Body of pancreas (tissue), 4 donors: ENCODE results near the gene MRC1. TPM values are rescaled to one million over a fixed set of nuclear protein-coding genes. Genes with fewer than 3 reads are reported as not detected.

Experiments
- ATAC-seq: fragments of 150-250 bp; one replicate; pipeline ENCODE4 v1.9.1; 2016
- DNase-seq, 4 donors: peaks; one replicate each; pipeline ENCODE4 v3.0.0-alpha.2; 2019
- H3K27ac ChIP-seq, 4 donors: fragments of 200-600 bp; sonication (generic); 1 replicate in 3 of 4; 2 replicates in 1 of 4; pipeline versions ENCODE4 v1.5.1 to v1.6.1; 2016 to 2019; ENCODE audit warnings: mild to moderate bottlenecking in 1 of 4, mixed read lengths in 1 of 4, moderate library complexity in 1 of 4
- H3K27me3 ChIP-seq, 2 donors: fragments of 200-600 bp; sonication (generic); one replicate each; pipeline ENCODE4 v1.6.0; 2016; ENCODE audit warnings: mild to moderate bottlenecking in 1 of 2
- H3K36me3 ChIP-seq, 2 donors: fragments of 200-600 bp; sonication (generic); replicated peaks in 1 of 2; 2 replicates each; pipeline ENCODE4 v1.5.1; 2016; ENCODE audit warnings: low read depth in 2 of 2; ENCODE audit not compliant: insufficient read depth in 1 of 2
- H3K4me1 ChIP-seq: fragments of 200-600 bp; sonication (generic); one replicate; pipeline ENCODE4 v1.6.0; 2016
- H3K4me3 ChIP-seq, 2 donors: fragments of 200-600 bp; sonication (generic); 1 replicate in 1 of 2; 2 replicates in 1 of 2; pipeline ENCODE4 v1.5.1; 2016 to 2019
- H3K9me3 ChIP-seq, 3 donors: fragments of 200-600 bp; sonication (generic); 1 replicate in 2 of 3; 2 replicates in 1 of 3; pipeline ENCODE4 v1.5.1; 2016
- CTCF ChIP-seq, 7 experiments: fragments of 450-650 bp in 4 of 7; fragments of 200-600 bp in 3 of 7; sonication (generic) in 3 of 7; IDR thresholded peaks; one replicate each; pipeline ENCODE4 v1.5.1; 2016 to 2019; ENCODE audit warnings: antibody characterized with exemption in 7 of 7
- POLR2A ChIP-seq, 3 donors: fragments of 450-650 bp; IDR thresholded peaks; one replicate each; pipeline ENCODE4 v1.6.1; 2016; ENCODE audit warnings: antibody characterized with exemption in 3 of 3, mild to moderate bottlenecking in 2 of 3
- WGBS, 2 donors: methylation state at CpG; one replicate each; pipeline ENCODE4 v1.1.5; 2017; 5-methylcytosine and 5-hydroxymethylcytosine counted together
- intact Hi-C: fragments of 100-400 bp; cut with DNase I; formaldehyde crosslinking; loops from one replicate; pipeline ENCODE4 v1.15.1; 2023
- total RNA-seq, 2 donors: library from RNA; depleted of rRNA; stranded (reverse); fragments of >200 nt; gene quantifications; one replicate each; pipeline ENCODE4 v1.1.0, GENCODE V29; 2016

Gene MRC1
- total RNA-seq, 2 donors from 2014 or later, result 10.2 to 19.5 TPM

- H3K9me3 ChIP-seq, result no peaks in the 10 kb centered on the region
- no peak for TF ChIP-seq POLR2A (IDR thresholded peaks at IDR 0.05)
- TF ChIP-seq CTCF (IDR thresholded peaks at IDR 0.05), result no peak
- H3K4me1 ChIP-seq, result no peaks in the 10 kb centered on the region
- intact Hi-C loops, result no loop called here
- ATAC-seq (no peak), DNase-seq (peak in 1 of 4 donors; percentile 53)
- no peaks in the 10 kb centered on the region for H3K36me3 ChIP-seq
- WGBS, 2 donors, result 81 to 92% methylated on average over 5 of the region's 5 CpGs
- H3K27ac ChIP-seq, result peak overlapping the region in 1 of 4 donors; percentile 55
- no peaks in the 10 kb centered on the region for H3K27me3 ChIP-seq
- no peak overlapping the region for H3K4me3 ChIP-seq
Measured at GRCh38 chr10:17785276-17785930, 23.7 kb upstream of the MRC1 start.

- H3K9me3 ChIP-seq, result no peaks in the 10 kb centered on the region
- intact Hi-C loops, result no loop called here
- TF ChIP-seq CTCF (IDR thresholded peaks at IDR 0.05), result no peak
- no peak for TF ChIP-seq POLR2A (IDR thresholded peaks at IDR 0.05)
- DNase-seq (no peak), ATAC-seq (no peak)
- H3K4me1 ChIP-seq, result peaks cover 4% of the 10 kb centered on the region
- 89 to 92% methylated on average over 9 to 13 of the region's 13 CpGs for WGBS, 2 donors
- no peak overlapping the region for H3K27ac ChIP-seq
- H3K36me3 ChIP-seq, result no peaks in the 10 kb centered on the region
- no peaks in the 10 kb centered on the region for H3K27me3 ChIP-seq
- no peak overlapping the region for H3K4me3 ChIP-seq
Measured at GRCh38 chr10:17787087-17787961, 21.8 kb upstream of the MRC1 start.

- Histone ChIP-seq H3K4me1 (peaks cover 17% of the 10 kb centered on the region), H3K9me3 (no peaks in the 10 kb centered on the region), H3K36me3 (no peaks in the 10 kb centered on the region), H3K27me3 (no peaks in the 10 kb centered on the region), H3K4me3 (no peak overlapping the region), H3K27ac (no peak overlapping the region)
- TF ChIP-seq CTCF (IDR thresholded peaks at IDR 0.05), result no peak
- no peak for ATAC-seq
- DNase-seq, result no peak
- intact Hi-C loops, result no loop called here
- WGBS, 2 donors, result 89 to 90% methylated on average over 2 of the region's 2 CpGs
Measured at GRCh38 chr10:17788646-17789045, 20.5 kb upstream of the MRC1 start.

GRCh38 chr10:17789396-17789795 is 19.8 kb upstream of the MRC1 start:
- TF ChIP-seq CTCF (IDR thresholded peaks at IDR 0.05) (no peak), POLR2A (IDR thresholded peaks at IDR 0.05) (no peak)
- ATAC-seq (no peak), DNase-seq (no peak)
- Histone ChIP-seq H3K36me3 (no peaks in the 10 kb centered on the region), H3K4me1 (peaks cover 21% of the 10 kb centered on the region), H3K27me3 (no peaks in the 10 kb centered on the region), H3K9me3 (no peaks in the 10 kb centered on the region), H3K4me3 (no peak overlapping the region), H3K27ac (no peak overlapping the region)
- intact Hi-C loops, result no loop called here
- WGBS, 2 donors, result 80 to 88% methylated on average over 7 of the region's 7 CpGs
